Measurements from ENCODE around the gene ARMH4.

Gene ARMH4

DNA sequence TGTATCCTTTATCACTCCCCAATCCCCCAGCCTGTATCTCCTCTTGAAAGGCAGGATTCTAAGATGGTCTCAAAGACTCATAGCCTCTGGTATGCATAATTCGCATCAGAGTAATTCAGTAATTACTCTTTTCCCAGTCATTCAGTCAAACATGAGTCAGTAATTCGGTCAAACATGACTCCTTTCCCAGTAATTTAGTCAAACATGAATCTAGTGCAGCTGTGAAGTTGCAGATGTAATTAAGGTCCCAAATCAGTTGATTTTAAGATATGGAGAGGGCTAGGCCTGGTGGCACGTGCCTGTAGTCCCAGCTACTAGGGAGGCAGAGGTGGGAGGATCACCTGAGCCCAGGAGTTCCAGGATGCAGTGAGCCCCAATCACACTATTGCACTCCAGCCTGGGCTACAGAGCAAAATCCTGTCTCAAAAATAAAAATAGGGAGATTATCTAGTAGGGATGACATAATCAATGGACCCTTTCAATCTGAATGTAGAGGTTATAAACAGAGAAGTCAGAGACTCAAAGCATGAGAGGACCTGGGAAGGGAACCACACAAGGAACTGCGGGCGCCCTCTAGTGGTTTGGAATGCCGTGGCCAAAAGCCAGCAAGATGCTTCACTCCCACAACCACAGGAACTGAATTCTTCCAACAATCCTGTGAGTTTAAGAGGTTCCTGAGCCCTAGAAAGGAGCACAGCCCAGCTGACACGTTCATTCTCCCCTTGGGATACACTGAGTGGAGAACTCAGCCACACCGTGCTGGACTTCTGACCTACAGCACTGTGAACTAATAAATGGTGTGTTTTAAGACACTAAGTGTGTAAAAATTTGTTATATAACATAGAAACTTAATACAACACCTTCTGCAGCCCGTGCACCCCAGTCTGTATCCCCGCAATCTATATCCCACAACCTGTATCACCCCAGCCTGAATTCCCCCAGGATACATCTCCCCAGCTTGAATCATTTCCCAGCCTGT lies 14.3 kb upstream of the ARMH4 start:
- TF ChIP-seq, protein P1, sequence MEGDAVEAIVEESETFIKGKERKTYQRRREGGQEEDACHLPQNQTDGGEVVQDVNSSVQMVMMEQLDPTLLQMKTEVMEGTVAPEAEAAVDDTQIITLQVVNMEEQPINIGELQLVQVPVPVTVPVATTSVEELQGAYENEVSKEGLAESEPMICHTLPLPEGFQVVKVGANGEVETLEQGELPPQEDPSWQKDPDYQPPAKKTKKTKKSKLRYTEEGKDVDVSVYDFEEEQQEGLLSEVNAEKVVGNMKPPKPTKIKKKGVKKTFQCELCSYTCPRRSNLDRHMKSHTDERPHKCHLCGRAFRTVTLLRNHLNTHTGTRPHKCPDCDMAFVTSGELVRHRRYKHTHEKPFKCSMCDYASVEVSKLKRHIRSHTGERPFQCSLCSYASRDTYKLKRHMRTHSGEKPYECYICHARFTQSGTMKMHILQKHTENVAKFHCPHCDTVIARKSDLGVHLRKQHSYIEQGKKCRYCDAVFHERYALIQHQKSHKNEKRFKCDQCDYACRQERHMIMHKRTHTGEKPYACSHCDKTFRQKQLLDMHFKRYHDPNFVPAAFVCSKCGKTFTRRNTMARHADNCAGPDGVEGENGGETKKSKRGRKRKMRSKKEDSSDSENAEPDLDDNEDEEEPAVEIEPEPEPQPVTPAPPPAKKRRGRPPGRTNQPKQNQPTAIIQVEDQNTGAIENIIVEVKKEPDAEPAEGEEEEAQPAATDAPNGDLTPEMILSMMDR (conservative IDR thresholded peaks at IDR 0.05; ENCODE audit: low read depth, low read length), result peak; percentile 97
- peak; percentile 37 for DNase-seq (ENCODE audit: low read depth)
- H3K4me3 ChIP-seq (ENCODE audit: low read length), result no peak overlapping the region

DNA sequence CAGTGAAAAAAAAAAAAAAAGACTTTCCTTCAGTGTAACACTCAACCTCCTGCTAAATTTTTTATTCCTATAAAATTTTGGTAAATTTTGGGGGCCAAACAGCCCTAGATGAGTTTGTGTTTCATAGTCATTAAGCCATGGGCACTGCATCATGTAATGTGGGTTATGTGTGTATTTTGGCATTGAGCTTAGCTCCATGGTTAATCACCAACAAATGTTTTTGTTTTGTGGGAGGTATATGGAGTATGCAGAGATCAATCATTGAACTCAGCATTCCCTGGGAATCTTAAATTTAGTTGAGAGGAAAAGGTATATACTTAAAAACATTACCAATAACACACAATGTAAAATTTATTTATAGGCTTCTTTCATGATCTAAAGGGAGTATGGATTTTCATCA lies 8.5 kb upstream of the ARMH4 start:
- TF ChIP-seq, protein P1 (conservative IDR thresholded peaks at IDR 0.05; ENCODE audit: low read depth, low read length), result no peak
- H3K4me3 ChIP-seq (ENCODE audit: low read length), result no peak overlapping the region
- DNase-seq (ENCODE audit: low read depth), result no peak

- TF ChIP-seq, protein P1 (conservative IDR thresholded peaks at IDR 0.05; ENCODE audit: low read depth, low read length), result no peak
- H3K4me3 ChIP-seq (ENCODE audit: low read length), result peak overlapping the region; percentile 64
- DNase-seq (ENCODE audit: low read depth), result no peak
Measured at GRCh38 chr14:58151133-58152013, 640 bp downstream of the ARMH4 start.

DNA sequence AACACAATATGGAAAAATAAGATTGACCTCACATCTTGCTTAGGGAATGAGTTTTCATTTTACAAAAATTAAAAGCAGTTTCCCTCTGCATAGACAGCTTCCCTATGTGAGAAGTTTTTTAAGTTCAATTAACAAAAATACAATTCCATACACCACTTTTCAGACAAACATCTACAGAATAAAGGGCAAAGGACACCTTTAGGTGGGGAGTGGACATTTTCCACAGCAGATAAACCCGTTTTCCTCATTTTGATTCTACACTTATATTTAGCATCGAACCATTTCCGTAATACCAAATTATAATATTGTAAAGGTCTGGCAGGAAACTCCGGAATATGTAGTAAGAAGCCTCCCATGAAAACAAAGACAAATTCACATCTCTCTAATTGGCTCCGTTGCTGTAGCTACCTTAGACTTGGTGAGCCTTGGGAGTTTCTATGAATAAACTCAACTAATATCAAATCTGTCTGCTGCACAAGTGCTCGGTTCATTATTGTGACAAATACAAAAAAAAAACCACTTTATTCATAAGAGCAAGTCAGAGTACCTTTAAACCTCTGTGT lies 1.7 kb downstream of the ARMH4 start:
- no peak overlapping the region for H3K4me3 ChIP-seq (ENCODE audit: low read length)
- TF ChIP-seq, protein P1 (conservative IDR thresholded peaks at IDR 0.05; ENCODE audit: low read depth, low read length), result no peak
- DNase-seq (ENCODE audit: low read depth), result no peak

GRCh38 chr14:58149196-58149595 lies 2.8 kb downstream of the ARMH4 start:
- no peak overlapping the region for H3K4me3 ChIP-seq (ENCODE audit: low read length)
- DNase-seq (ENCODE audit: low read depth), result no peak
- TF ChIP-seq, protein P1 (conservative IDR thresholded peaks at IDR 0.05; ENCODE audit: low read depth, low read length), result no peak

DNA sequence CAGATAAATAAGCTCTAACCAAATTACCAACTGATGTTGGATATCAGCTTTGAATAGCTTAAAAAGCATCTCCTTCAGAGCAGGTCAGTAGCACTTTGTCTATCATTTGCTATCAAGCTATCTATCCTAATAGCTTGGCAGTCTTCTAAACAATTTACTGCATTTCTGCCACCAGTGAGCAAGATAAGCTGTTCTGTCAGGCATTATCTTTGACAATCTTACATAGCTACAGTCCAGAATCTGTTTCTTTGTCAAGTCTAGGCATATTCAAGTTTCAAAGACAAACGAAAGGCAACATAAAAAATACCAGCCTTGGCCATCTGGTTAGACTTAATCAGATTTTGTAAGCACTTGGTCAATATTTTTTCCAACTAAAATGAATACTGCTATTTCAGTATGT lies 5.6 kb downstream of the ARMH4 start:
- TF ChIP-seq, protein P1 (conservative IDR thresholded peaks at IDR 0.05; ENCODE audit: low read depth, low read length), result no peak
- H3K4me3 ChIP-seq (ENCODE audit: low read length), result no peak overlapping the region
- no peak for DNase-seq (ENCODE audit: low read depth)
